Glomerular endothelial cell (primary cell): ENCODE results near the gene SIL1. TPM values are rescaled to one million over a fixed set of nuclear protein-coding genes. Genes with fewer than 3 reads are reported as not detected.
"Not testable (repeated sequence)": the region's sequence is repeated elsewhere in the genome, so short reads cannot be mapped to it uniquely, and the experiment has no call there.

Experiments used
- DNase-seq: peaks from one replicate; pipeline ENCODE4 v3.0.0-alpha.2; 2011; ENCODE audit warnings: low read depth, low spot score; ENCODE audit errors: extremely low read depth
- total RNA-seq: library from RNA; depleted of rRNA; stranded (reverse); fragments of >200 nt; gene quantifications from 2 replicates; pipeline ENCODE4 v1.2.3, GENCODE V29; 2015

SIL1 gene
- total RNA-seq: 48.7 and 49.0 TPM in 2 replicates

- peak; percentile 25 for DNase-seq
Observed at GRCh38 chr5:139197710-139198669, at the start of gene SIL1. SIL1 (minus strand) TSS chr5:139198368; CDS start chr5:139127843, 70,525 bp downstream.

GRCh38 chr5:139246394-139246793 lies 48.2 kb upstream of the SIL1 start:
- no peak for DNase-seq

GRCh38 chr5:139245637-139246339 lies 47.6 kb upstream of the SIL1 start:
- no peak for DNase-seq

- no peak for DNase-seq
Observed at GRCh38 chr5:139243425-139243970, 45.3 kb upstream of the SIL1 start.

- no peak for DNase-seq
Observed at GRCh38 chr5:139241139-139241538, 43.0 kb upstream of the SIL1 start.

- no peak for DNase-seq
Observed at GRCh38 chr5:139236479-139236878, 38.3 kb upstream of the SIL1 start.

GRCh38 chr5:139232147-139232724 lies 34.1 kb upstream of the SIL1 start:
- DNase-seq: no peak

GRCh38 chr5:139228201-139228803 lies 30.1 kb upstream of the SIL1 start:
- DNase-seq: no peak

GRCh38 chr5:139226131-139226530 lies 28.0 kb upstream of the SIL1 start:
- DNase-seq: no peak

GRCh38 chr5:139223481-139223880 lies 25.3 kb upstream of the SIL1 start:
- no peak for DNase-seq

- no peak for DNase-seq
Observed at GRCh38 chr5:139222346-139222745, 24.2 kb upstream of the SIL1 start.

GRCh38 chr5:139218038-139218437 lies 19.9 kb upstream of the SIL1 start:
- not testable (repeated sequence) for DNase-seq

- peak; percentile 47 for DNase-seq
Observed at GRCh38 chr5:139215107-139215975, 17.2 kb upstream of the SIL1 start.

- DNase-seq: no peak
Observed at GRCh38 chr5:139214646-139215045, 16.5 kb upstream of the SIL1 start.

GRCh38 chr5:139212906-139213305 lies 14.7 kb upstream of the SIL1 start:
- DNase-seq: no peak

- no peak for DNase-seq
Observed at GRCh38 chr5:139212486-139212885, 14.3 kb upstream of the SIL1 start.

GRCh38 chr5:139210585-139210984 lies 12.4 kb upstream of the SIL1 start:
- DNase-seq: no peak

- DNase-seq: no peak
Observed at GRCh38 chr5:139207297-139208000, 9.3 kb upstream of the SIL1 start.

GRCh38 chr5:139205586-139205985 lies 7.4 kb upstream of the SIL1 start:
- DNase-seq: no peak
